ENCODE measurements around the gene CTTN.

The CTTN gene

GRCh38 chr11:70410276-70411205, 12.2 kb downstream of the CTTN start:
- no peak for DNase-seq (ENCODE audit: low read depth)

GRCh38 chr11:70411713-70412452, 13.6 kb downstream of the CTTN start:
- no peak for DNase-seq (ENCODE audit: low read depth)

GRCh38 chr11:70413151-70413550, 14.8 kb downstream of the CTTN start:
- no peak for DNase-seq (ENCODE audit: low read depth)

GRCh38 chr11:70414341-70415100, 16.2 kb downstream of the CTTN start:
- DNase-seq (ENCODE audit: low read depth): no peak

- DNase-seq (ENCODE audit: low read depth): no peak
These were observed 16.9 kb downstream of the CTTN start for GRCh38 chr11:70415191-70415590.

- no peak for DNase-seq (ENCODE audit: low read depth)
These were observed 17.5 kb downstream of the CTTN start for GRCh38 chr11:70415642-70416395.

GRCh38 chr11:70416881-70417280, 18.6 kb downstream of the CTTN start:
- no peak for DNase-seq (ENCODE audit: low read depth)

- DNase-seq (ENCODE audit: low read depth): no peak
These were observed 19.8 kb downstream of the CTTN start for GRCh38 chr11:70418130-70418529.

GRCh38 chr11:70419307-70420007, 21.1 kb downstream of the CTTN start:
- no peak for DNase-seq (ENCODE audit: low read depth)

- no peak for DNase-seq (ENCODE audit: low read depth)
These were observed 21.7 kb downstream of the CTTN start for GRCh38 chr11:70420008-70420464.

- no peak for DNase-seq (ENCODE audit: low read depth)
These were observed 22.2 kb downstream of the CTTN start for GRCh38 chr11:70420496-70420895.

GRCh38 chr11:70421123-70421522, 22.8 kb downstream of the CTTN start:
- DNase-seq (ENCODE audit: low read depth): no peak

GRCh38 chr11:70422692-70423522, 24.6 kb downstream of the CTTN start:
- DNase-seq (ENCODE audit: low read depth): no peak

- DNase-seq (ENCODE audit: low read depth): peak; percentile 29
These were observed 25.5 kb downstream of the CTTN start for GRCh38 chr11:70423523-70424505.

GRCh38 chr11:70424765-70425344, 26.5 kb downstream of the CTTN start:
- DNase-seq (ENCODE audit: low read depth): no peak

- DNase-seq (ENCODE audit: low read depth): no peak
These were observed 29.1 kb downstream of the CTTN start for GRCh38 chr11:70427436-70427835.

GRCh38 chr11:70428701-70429427, 30.5 kb downstream of the CTTN start:
- DNase-seq (ENCODE audit: low read depth): no peak

- no peak for DNase-seq (ENCODE audit: low read depth)
These were observed 31.0 kb downstream of the CTTN start for GRCh38 chr11:70429428-70429705.
